ENCODE results near the gene HOXB4.

HOXB4 gene

GRCh38 chr17:48577946-48578615 is at the start of gene HOXB4:
TSS of gene HOXB4 (minus strand) at chr17:48578350. CDS start at chr17:48578319, 31 bp downstream.
- DNase-seq (ENCODE audit: low read depth): no peak
- H3K4me3 ChIP-seq (ENCODE audit: low read depth, low read length): peak within 1 kb of the TSS; percentile 53

GRCh38 chr17:48627118-48627597 is 49.0 kb upstream of the HOXB4 start:
- no peak for DNase-seq (ENCODE audit: low read depth)
- H3K4me3 ChIP-seq (ENCODE audit: low read depth, low read length): no peak overlapping the region

- peak within 1 kb of the TSS; percentile 42 for H3K4me3 ChIP-seq (ENCODE audit: low read depth, low read length)
- DNase-seq (ENCODE audit: low read depth): no peak
Observed at GRCh38 chr17:48626245-48627117, 48.3 kb upstream of the HOXB4 start, which contains the start of gene HOXB9. TSS of gene HOXB9 (minus strand) at chr17:48626358. CDS start at chr17:48626269, 89 bp downstream.

- H3K4me3 ChIP-seq (ENCODE audit: low read depth, low read length): peak overlapping the region; percentile 42
- DNase-seq (ENCODE audit: low read depth): no peak
Observed at GRCh38 chr17:48625495-48626244, 47.5 kb upstream of the HOXB4 start.

- peak overlapping the region; percentile 42 for H3K4me3 ChIP-seq (ENCODE audit: low read depth, low read length)
- no peak for DNase-seq (ENCODE audit: low read depth)
Observed at GRCh38 chr17:48624544-48625494, 46.7 kb upstream of the HOXB4 start.

- DNase-seq (ENCODE audit: low read depth): no peak
- H3K4me3 ChIP-seq (ENCODE audit: low read depth, low read length): no peak overlapping the region
Observed at GRCh38 chr17:48624118-48624517, 46.0 kb upstream of the HOXB4 start.

- no peak for DNase-seq (ENCODE audit: low read depth)
- H3K4me3 ChIP-seq (ENCODE audit: low read depth, low read length): no peak overlapping the region
Observed at GRCh38 chr17:48623583-48623982, 45.4 kb upstream of the HOXB4 start.

- H3K4me3 ChIP-seq (ENCODE audit: low read depth, low read length): no peak overlapping the region
- no peak for DNase-seq (ENCODE audit: low read depth)
Observed at GRCh38 chr17:48622857-48623256, 44.7 kb upstream of the HOXB4 start.

GRCh38 chr17:48621410-48622392 is 43.6 kb upstream of the HOXB4 start:
- no peak overlapping the region for H3K4me3 ChIP-seq (ENCODE audit: low read depth, low read length)
- no peak for DNase-seq (ENCODE audit: low read depth)

- no peak overlapping the region for H3K4me3 ChIP-seq (ENCODE audit: low read depth, low read length)
- no peak for DNase-seq (ENCODE audit: low read depth)
Observed at GRCh38 chr17:48620461-48621139, 42.5 kb upstream of the HOXB4 start.

GRCh38 chr17:48619826-48620449 is 41.8 kb upstream of the HOXB4 start:
- no peak for DNase-seq (ENCODE audit: low read depth)
- H3K4me3 ChIP-seq (ENCODE audit: low read depth, low read length): no peak overlapping the region

GRCh38 chr17:48618256-48618896 is 40.2 kb upstream of the HOXB4 start:
- H3K4me3 ChIP-seq (ENCODE audit: low read depth, low read length): peak overlapping the region; percentile 25
- no peak for DNase-seq (ENCODE audit: low read depth)

- H3K4me3 ChIP-seq (ENCODE audit: low read depth, low read length): peak overlapping the region; percentile 20
- DNase-seq (ENCODE audit: low read depth): no peak
Observed at GRCh38 chr17:48617471-48618255, 39.5 kb upstream of the HOXB4 start.

GRCh38 chr17:48616717-48617470 is 38.7 kb upstream of the HOXB4 start:
- no peak for DNase-seq (ENCODE audit: low read depth)
- H3K4me3 ChIP-seq (ENCODE audit: low read depth, low read length): no peak overlapping the region
